OCI-LY3 (cell line): Measurements from ENCODE around the gene ZNF25.

Source experiments
- H2AFZ ChIP-seq: fragments of 200-600, 300-600 bp; shearing (Covaris generic); 2 replicates; pipeline ENCODE4 v1.6.0; 2014; ENCODE audit warnings: antibody characterized with exemption, low read depth, low read length
- H3K27ac ChIP-seq: fragments of 200-600, 300-600 bp; sonication (generic); 2 replicates; pipeline ENCODE4 v1.5.1; 2014; ENCODE audit warnings: mild to moderate bottlenecking, low read length, moderate library complexity, mixed read lengths
- H3K27me3 ChIP-seq: fragments of 200-600, 300-600 bp; sonication (generic); 2 replicates; pipeline ENCODE4 v1.6.1; 2014; ENCODE audit warnings: low read depth, low read length, mixed read lengths
- H3K36me3 ChIP-seq: fragments of 200-600, 300-600 bp; sonication (generic); replicated peaks from 2 replicates; pipeline ENCODE3; 2014; ENCODE audit warnings: low read depth, low read length, mixed read lengths
- H3K4me1 ChIP-seq: fragments of 300-600, 200-600 bp; sonication (generic); 2 replicates; pipeline ENCODE4 v1.6.1; 2014; ENCODE audit warnings: low read length, mixed read lengths
- H3K4me2 ChIP-seq: fragments of 200-600, 300-600 bp; sonication (generic); 2 replicates; pipeline ENCODE4 v1.6.1; 2014; ENCODE audit warnings: low read length, mixed read lengths
- H3K4me3 ChIP-seq: fragments of 300-600, 200-600 bp; sonication (generic); 2 replicates; pipeline ENCODE4 v1.5.1; 2014; ENCODE audit warnings: antibody characterized with exemption, mild to moderate bottlenecking, low read length, moderate library complexity
- H3K79me2 ChIP-seq: fragments of 300-600, 200-600 bp; shearing (Covaris generic); 2 replicates; pipeline ENCODE4 v1.6.1; 2014; ENCODE audit warnings: mild to moderate bottlenecking, low read length, mixed read lengths
- H3K9ac ChIP-seq: fragments of 300-600, 200-600 bp; shearing (Covaris generic); 2 replicates; pipeline ENCODE4 v1.6.0; 2014; ENCODE audit warnings: mild to moderate bottlenecking, low read length, moderate library complexity
- H3K9me3 ChIP-seq: fragments of 200-600, 300-600 bp; shearing (Covaris generic); 2 replicates; pipeline ENCODE4 v1.6.1; 2014; ENCODE audit warnings: low read length, mixed read lengths; ENCODE audit not compliant: insufficient read depth
- H4K20me1 ChIP-seq: fragments of 200-600, 300-600 bp; sonication (generic); 2 replicates; pipeline ENCODE4 v1.6.1; 2016; ENCODE audit warnings: low read length, mixed read lengths; ENCODE audit not compliant: insufficient read depth
- EZH2phosphoT487 ChIP-seq: fragments of 200-600 bp; shearing (Covaris generic); IDR thresholded peaks from 2 replicates; pipeline ENCODE4 v1.6.1; 2018; ENCODE audit warnings: antibody characterized with exemption, mixed run types, low read depth
- TF ChIP-seq, protein P1 (sequence below): fragments of 200-600, 300-600 bp; sonication (generic); IDR thresholded peaks from 2 replicates; pipeline ENCODE4 v1.5.1; 2014; ENCODE audit warnings: antibody characterized with exemption, low read length, low read depth

The ZNF25 gene

DNA sequence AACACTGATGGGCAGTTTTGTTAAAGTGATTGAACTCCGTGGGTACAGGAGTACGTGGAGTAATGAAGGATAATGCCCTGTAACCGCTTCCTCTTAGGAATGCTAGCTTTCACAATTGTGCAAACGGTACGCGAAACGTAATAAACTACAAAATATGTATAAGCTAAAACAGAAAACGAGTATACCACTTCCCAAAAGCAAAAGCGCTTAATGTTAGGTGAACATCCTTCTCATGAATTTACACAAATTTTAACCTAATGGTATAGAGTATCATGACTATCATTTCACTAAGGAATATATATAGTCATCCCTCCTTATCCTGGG is 395 bp upstream of the ZNF25 start:
- Histone ChIP-seq H3K79me2 (peaks cover 7% of the 10 kb centered on the region), H3K9ac (peak overlapping the region; percentile 78), H2AFZ (peak overlapping the region; percentile 98), H3K27me3 (no peaks in the 10 kb centered on the region), H3K4me3 (peak overlapping the region; percentile 90), H3K4me2 (peak overlapping the region; percentile 91), H3K9me3 (no peaks in the 10 kb centered on the region), H3K27ac (no peak overlapping the region), H4K20me1 (no peaks in the 10 kb centered on the region), H3K4me1 (peaks cover 18% of the 10 kb centered on the region), H3K36me3 (no peaks in the 10 kb centered on the region)
- TF ChIP-seq, protein P1, sequence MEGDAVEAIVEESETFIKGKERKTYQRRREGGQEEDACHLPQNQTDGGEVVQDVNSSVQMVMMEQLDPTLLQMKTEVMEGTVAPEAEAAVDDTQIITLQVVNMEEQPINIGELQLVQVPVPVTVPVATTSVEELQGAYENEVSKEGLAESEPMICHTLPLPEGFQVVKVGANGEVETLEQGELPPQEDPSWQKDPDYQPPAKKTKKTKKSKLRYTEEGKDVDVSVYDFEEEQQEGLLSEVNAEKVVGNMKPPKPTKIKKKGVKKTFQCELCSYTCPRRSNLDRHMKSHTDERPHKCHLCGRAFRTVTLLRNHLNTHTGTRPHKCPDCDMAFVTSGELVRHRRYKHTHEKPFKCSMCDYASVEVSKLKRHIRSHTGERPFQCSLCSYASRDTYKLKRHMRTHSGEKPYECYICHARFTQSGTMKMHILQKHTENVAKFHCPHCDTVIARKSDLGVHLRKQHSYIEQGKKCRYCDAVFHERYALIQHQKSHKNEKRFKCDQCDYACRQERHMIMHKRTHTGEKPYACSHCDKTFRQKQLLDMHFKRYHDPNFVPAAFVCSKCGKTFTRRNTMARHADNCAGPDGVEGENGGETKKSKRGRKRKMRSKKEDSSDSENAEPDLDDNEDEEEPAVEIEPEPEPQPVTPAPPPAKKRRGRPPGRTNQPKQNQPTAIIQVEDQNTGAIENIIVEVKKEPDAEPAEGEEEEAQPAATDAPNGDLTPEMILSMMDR: no peak
- no peak for TF ChIP-seq EZH2phosphoT487

DNA sequence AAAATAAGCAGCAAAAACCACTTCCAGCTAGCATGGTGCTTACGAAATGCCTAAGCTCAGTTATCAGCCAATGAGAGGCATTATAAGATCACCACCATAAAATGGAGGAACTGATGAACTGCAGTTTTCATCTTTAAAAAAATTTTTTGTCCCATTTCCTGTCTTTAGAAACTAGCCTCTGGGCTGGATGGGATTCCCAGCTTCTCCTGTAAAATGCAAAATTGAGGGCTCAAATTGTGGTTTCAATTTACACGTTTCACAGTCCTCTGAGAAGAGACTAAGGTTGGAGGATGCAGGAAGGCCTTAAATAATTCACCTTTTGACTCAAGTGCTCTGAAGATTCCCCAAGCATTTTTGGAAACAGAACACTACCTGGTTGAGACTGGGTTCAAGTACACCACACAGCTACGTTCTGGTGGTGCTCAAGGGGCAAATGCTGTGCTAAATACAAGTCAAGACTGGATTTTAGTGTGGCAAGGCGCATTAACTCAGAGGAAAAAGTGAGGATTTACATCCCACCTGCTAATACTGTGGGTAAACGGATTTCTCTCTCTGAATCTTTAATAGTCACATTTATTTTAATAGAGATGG is 951 bp downstream of the ZNF25 start:
- no peaks in the 10 kb centered on the region for H3K27me3 ChIP-seq
- TF ChIP-seq EZH2phosphoT487: no peak
- TF ChIP-seq, protein P1: no peak
- peak overlapping the region; percentile 82 for H2AFZ ChIP-seq
- peak overlapping the region; percentile 90 for H3K9ac ChIP-seq
- no peaks in the 10 kb centered on the region for H4K20me1 ChIP-seq
- H3K36me3 ChIP-seq: no peaks in the 10 kb centered on the region
- H3K4me2 ChIP-seq: peak overlapping the region; percentile 85
- H3K79me2 ChIP-seq: peaks cover 7% of the 10 kb centered on the region
- H3K4me3 ChIP-seq: peak overlapping the region; percentile 96
- H3K9me3 ChIP-seq: no peaks in the 10 kb centered on the region
- peaks cover 18% of the 10 kb centered on the region for H3K4me1 ChIP-seq
- H3K27ac ChIP-seq: peak overlapping the region; percentile 80

DNA sequence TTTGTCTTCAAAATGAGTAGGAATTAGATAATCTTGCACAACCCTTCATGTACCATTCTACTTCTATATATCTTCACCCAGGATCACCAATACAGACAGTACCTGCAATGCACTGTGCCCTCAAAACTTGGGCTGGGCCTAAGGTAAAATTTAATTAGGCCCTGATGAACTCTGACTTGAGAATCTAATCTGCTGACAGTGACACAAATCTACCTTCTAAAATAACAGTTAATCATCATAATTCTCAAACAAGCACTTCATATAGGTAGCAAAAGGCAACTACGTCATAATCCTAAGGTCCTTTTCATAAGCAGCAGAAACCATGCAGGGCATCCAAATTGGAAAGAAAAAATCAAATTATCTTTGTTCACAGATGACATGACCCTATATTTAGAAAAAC is 4.1 kb downstream of the ZNF25 start:
- TF ChIP-seq, protein P1: no peak
- no peak for TF ChIP-seq EZH2phosphoT487
- Histone ChIP-seq H3K4me1 (peaks cover 13% of the 10 kb centered on the region), H3K4me2 (no peak overlapping the region), H3K9ac (no peak overlapping the region), H3K9me3 (no peaks in the 10 kb centered on the region), H3K36me3 (peaks cover 8% of the 10 kb centered on the region), H3K79me2 (peaks cover 7% of the 10 kb centered on the region), H4K20me1 (no peaks in the 10 kb centered on the region), H3K4me3 (no peak overlapping the region), H3K27ac (no peak overlapping the region), H3K27me3 (no peaks in the 10 kb centered on the region), H2AFZ (no peak overlapping the region)

DNA sequence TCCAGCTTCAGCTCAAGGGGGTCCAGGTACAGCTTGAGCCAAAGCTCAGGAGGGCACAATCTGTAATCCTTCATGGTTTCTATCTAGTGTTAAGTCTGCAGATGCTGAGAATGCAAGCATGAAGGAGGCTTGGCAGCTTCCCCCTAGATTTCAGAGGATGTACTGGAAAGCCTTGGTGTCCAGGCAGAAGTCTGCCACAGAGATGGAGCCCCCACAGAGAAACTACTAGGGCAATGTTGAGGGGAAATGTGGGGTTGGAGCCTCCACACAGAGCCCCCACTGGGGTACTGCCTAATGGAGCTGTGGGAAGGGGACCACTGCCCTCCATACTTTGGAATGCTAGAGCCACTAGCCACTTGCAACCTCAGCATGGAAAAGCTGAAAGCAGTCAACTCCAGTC is 11.4 kb downstream of the ZNF25 start:
- Histone ChIP-seq H2AFZ (no peak overlapping the region), H3K4me1 (no peaks in the 10 kb centered on the region), H3K27me3 (no peaks in the 10 kb centered on the region)

More for the DNA sequence above, 11.4 kb downstream of the ZNF25 start:
- Histone ChIP-seq H3K36me3 (peaks cover 19% of the 10 kb centered on the region), H4K20me1 (no peaks in the 10 kb centered on the region), H3K27ac (no peak overlapping the region), H3K4me2 (no peak overlapping the region), H3K79me2 (no peaks in the 10 kb centered on the region), H3K9ac (no peak overlapping the region), H3K9me3 (0 out of 2 replicates have a peak, but pooled peaks cover 4% of the 10 kb centered on the region), H3K4me3 (no peak overlapping the region)
- TF ChIP-seq, protein P1: no peak
- no peak for TF ChIP-seq EZH2phosphoT487
